HG03432 (cell line): ENCODE measurements around the gene IGFBP3.

Source experiments
- ATAC-seq: cut with Tn5 transposase; IDR thresholded peaks from one replicate; pipeline ENCODE4 v1.9.1; 2021; ENCODE audit warnings: mild to moderate bottlenecking, moderate library complexity; ENCODE audit not compliant: unreplicated experiment

The IGFBP3 gene

DNA sequence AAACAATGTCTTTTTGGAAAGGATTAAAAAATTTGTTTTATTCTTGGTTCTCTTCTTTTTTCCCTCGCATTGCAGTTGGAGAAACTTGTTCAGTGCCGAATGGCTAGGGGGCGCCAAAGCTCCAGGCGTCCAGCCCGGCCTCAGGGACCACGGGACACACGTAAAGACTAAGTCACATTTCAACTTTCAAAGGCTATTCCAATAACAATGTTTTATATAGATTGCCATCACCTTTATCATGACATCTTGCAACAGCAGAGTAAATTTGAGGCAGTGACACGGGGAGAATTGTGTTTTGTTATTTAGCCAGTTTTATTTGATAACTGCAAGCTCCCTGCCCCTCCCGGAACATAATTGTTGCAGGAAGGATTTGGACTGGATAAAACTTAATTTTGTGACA is 2.2 kb upstream of the IGFBP3 start:
- no peak for ATAC-seq

DNA sequence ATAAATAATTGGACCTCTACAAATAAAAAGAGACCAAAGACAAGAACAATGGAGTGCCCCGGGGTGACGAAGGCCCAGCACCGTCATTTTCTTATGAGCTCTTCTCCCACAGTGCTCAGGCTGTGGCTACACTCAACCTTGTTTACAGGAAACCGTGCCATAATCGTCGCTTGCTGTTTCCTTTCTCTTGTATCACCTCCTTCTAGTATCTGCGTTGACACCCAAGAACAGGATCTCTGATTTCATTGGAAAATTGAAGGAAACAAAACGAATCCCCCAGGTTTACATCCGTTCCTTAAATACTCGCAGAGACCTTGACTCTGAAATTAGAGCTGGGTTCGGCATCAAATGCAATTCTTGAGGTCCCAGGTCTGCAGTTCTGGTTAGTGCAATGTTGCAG is 1.7 kb upstream of the IGFBP3 start:
- ATAC-seq, result no peak

DNA sequence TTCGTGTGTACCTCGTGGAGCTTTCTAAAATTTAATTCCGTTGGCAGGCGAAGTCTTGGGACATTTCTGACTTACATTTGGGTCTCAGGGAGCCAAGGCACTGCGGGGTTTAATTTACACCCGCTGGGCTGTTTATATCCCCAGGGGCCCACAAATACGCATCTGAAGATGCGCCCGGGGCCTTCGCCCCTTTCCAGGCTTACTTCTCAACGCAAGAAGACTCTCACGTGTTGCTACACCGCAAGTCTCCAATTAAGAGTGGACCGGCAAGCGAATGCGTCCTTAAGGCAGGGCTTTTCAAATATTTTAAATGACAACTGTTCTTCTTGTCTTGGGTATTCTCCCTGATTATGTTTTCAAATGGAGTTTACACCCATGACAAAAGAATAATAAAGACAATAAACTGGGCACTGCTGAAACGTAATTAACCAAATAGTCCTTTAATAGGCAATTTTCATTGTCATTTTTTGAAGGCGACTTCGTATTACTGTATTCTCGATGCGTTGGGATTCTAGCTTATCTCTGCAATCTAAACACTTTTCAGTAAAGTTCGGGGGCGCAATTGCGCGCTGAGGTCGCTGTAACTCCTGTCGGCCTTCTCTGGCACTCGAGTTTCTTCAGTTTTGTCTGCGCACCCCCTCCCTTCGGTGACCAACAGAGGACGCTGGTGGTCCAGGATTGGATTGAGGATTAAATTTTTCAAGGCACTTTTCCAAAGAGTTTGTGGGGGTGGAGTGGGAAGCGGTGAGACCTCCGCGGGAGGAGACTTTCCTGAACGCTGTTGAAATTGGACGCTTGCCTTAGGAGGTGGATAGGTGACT is 837 bp upstream of the IGFBP3 start:
- ATAC-seq, result no peak

DNA sequence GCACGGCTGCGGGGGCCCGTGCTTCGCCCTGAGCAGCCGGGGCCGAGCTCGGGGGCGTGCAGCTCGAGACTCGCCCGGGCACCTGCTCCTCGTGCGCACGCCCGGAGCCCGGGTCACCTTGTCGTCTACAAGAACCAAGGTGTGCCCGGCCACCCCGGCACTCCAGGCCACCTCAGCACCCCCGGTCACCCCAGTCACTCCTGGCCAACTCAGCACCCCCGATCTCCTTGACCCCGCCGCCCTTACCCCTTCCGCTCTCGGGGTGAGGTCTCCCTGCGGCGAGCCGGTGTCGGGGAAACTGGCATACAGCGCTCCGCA is 268 bp upstream of the IGFBP3 start:
- no peak for ATAC-seq

DNA sequence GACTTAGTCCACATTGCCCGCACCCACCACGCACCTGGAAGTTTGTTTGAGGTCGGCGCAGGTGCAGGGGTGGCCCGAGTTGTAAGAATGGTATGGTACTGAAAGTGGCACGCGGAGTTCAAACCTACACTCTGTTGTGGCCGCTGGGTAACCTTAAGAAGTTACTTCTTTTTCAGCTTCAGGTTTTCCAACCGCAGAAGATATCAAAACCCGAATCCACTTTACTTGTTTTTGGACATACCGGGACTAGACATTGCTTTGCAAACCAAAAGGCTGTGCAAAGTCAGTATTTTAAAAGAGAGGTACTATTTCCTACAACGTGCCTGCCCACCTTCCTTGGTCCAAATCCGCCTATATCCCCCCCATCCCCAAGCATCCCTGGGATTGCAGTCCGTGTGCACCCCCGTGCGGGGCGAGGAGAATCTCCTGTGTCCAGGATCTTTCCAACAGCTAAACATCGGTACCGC is 1.0 kb downstream of the IGFBP3 start:
- no peak for ATAC-seq

DNA sequence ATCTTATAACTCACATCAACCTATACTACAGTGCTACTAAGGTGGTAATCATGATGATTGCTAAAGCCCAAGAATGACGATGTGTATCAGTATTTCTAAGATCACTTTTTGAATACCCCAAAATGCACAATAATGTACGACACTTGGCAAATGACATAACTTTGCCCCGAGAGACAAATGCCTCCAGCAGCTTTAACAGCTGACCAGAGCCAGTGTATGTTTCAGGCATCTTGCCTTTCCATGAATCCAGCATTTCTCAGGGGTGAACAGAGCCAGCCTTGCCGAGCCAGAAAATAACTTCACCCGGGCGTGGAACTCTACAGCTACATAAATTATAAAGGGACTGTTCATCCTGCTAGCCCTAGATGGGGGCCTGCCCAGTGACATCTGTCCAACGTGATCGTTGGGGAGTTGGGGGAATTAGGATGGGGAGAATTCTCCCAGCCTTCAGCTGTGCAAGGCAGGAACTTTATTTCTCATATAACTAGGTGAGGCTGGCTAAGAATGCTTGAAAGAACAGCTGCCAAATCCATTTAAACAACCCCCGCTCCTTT is 1.8 kb downstream of the IGFBP3 start:
- no peak for ATAC-seq

DNA sequence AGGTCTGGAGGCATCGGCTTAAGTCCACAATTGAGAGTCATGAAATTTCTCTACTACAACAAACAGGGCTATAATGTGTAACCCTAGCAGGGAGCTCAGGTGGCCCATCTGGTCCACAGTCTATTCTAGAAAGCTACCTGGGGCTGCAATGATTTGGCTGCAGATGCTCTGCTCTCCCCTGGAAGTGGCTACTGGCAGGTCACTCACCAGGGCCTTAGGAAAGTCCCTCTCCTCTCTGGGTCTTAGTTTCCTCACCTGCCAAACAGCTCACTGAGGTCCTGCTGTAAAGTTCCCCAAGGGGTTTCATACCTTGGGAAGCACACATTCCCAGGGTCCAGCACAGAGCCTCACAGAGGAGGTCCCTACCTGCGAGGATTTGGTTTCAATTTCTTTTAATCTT is 2.5 kb downstream of the IGFBP3 start:
- ATAC-seq, result no peak

DNA sequence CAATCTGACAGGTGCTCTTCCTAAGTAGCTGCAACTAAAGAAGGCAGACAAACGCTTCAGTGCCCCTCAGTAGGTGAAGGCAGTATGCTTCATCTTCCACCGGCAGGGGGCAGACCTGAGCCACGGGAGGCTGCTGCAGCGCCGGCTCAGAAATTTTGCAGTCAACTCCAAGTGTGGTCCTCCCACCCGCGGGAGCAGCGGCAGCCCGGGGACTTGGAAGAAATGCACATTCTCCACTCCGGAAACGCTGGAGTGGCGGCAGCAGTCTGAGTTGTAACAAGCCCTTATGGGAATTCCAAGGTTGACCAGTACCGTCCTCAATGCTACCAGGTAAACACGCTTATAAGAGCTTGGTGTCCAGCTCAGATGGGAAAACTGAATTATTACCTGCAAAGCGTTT is 3.4 kb downstream of the IGFBP3 start:
- peak; percentile 73 for ATAC-seq

DNA sequence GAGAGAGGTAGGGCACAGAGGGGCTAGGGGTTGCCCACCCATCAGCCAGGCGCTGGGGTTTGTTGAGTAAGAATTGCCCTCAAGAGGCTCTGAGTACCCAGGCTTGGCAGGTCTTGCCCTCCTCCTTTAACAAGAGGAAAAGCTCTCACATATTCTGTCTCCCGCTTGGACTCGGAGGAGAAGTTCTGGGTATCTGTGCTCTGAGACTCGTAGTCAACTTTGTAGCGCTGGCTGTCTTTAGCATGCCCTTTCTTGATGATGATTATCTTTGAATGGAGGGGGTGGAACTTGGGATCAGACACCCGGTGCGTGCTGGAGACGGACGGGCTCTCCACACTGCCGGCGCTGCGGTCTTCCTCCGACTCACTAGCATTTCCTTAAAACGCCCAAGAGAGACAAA is 4.0 kb downstream of the IGFBP3 start:
- ATAC-seq, result no peak

DNA sequence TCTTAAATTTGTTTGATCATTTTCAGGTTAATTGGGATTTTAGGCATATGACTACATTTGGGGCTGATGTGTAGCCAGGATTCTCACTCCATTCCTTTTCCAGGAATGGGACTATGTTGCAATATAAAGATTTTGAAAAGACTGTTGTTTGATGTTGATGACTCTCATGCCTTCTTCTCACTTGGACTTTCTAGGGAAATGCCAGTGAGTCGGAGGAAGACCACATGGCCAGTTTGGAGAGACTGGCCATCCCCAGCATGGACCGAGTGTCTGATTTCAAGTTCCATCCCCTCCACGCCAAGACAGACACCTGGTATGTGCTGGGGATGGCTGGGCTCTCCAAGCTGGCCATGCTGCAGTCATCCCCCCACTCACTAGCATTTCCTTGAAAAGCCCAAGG is 5.5 kb downstream of the IGFBP3 start:
- ATAC-seq, result no peak

DNA sequence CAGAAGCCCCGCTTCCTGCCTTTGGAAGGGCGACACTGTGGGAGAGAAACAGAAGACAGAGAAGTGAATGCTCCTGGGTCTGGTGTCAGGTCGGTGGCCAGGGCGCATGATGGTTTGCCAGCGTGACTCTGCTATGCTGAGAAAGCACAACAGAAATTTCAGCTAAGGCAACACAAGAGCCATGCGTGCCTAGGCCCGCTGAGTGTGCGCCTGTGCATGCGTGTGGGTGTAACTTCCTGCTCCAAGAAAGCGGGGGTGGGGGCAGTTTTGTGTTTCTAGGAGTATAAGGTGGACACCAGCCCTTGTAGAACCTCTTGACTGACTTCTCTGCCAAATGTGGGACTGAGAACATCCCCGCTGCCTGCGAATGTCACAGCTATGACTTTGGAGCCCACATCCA is 6.2 kb downstream of the IGFBP3 start:
- ATAC-seq, result no peak

DNA sequence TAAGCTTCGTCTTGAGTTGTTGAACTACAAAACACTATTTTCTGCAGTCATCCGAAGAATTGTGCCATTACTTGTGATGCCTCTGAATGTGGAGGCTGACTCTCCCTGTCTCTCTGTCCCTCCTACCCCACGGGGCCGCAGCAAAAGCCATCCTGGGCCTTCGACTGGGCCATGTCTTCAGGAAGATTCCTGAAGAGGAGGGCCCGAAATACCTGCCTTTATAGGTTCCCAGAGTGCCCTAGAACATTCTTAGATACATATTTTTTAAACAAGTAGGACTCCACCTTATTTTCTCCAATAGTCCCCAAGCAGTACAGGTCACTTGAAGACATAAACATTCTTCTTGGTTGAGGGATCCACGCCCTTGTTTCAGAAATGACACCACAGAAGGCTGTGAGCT is 8.1 kb downstream of the IGFBP3 start:
- ATAC-seq, result no peak

DNA sequence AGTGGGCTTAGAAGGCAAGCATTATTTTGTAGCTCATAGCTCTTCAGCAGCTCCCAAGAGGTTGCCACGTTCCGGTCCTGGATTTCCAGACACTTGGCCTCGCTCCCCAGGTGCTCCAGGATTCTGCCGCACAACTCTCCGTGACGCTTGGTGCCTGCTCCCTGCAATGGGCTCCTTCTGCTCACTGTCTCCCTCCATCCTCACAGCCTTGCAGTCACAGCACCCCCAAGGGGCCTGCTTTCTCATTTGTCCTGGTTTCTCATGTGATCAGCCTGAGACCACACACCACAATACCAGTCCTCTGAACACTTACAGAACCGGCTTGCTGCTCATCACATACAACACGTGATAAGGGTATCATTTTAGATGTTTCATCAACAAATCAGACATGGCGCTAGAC is 9.8 kb downstream of the IGFBP3 start:
- no peak for ATAC-seq

DNA sequence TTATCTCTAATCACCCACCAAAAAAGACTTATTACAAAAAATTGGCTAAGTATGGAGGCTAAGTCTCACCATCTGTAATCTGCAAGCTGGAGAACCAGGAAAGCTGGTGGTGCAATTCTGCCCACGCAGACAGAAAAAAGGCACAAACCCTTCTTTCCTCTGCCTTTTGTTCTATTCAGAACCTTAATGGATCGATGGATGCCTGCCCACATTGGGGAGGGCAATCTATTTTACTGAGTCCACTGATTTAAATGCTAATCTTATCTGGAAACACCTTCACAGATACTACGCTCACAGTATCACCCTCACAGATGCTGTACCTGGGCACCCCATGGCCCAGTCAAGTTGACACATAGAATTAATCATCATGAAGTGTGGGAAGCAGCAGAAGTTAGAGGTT is 10.2 kb downstream of the IGFBP3 start:
- no peak for ATAC-seq

DNA sequence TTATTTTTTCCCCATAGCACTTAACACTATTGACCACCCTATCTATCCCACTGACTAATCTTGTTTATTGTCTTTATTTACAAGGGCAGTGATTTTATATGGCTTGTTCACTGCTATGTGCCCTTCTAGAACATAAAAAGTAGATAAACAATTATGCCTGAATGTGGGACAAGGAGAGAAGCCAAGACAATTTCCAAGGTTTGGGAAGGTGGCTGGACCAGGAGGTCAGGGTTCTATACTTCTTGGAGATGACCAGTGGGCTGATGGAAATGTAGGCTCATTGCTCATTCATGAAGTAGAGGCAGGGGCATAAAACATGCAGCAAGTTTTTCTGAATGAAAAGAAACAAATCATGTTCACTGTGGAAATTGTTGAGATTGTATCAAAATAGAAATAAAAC is 11.5 kb downstream of the IGFBP3 start:
- no peak for ATAC-seq

DNA sequence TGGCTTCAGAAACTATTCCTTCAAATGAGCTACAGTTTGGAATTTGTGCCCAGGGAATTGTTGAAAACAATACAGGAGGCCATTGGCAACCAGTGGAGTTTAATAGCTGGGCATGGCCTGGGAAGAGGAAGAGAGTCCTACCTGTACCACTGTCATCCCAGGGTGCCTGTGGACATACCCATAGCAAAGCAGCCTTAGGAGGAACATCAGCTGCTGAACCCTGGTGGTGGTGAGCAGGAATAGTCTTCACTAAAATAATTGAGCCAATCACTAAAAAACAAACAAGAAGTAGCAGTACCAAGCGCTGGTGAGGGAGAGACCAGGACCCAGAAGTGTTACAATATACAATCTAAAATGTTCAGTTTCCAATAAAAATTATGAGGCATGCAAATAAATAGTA is 18.3 kb downstream of the IGFBP3 start:
- ATAC-seq, result no peak

DNA sequence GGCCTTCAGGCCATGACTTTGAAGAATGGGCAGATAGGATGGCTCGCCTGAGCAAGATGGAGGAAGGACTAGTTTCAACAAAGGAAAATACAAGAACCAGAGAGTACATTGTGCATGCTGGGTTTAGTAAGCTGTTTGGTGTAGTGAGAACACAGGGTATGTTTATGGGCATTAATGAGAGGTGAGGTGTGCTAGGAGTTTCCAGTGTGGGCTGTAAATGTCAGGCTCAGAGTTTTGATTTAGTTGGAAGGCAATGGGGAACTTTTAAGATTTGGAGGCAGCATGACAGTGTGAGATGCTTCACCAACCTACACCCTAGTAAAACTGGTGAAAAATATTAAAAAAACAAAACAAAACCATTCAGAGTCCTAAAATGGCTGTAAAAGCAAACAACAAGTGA is 19.5 kb downstream of the IGFBP3 start:
- ATAC-seq, result no peak

DNA sequence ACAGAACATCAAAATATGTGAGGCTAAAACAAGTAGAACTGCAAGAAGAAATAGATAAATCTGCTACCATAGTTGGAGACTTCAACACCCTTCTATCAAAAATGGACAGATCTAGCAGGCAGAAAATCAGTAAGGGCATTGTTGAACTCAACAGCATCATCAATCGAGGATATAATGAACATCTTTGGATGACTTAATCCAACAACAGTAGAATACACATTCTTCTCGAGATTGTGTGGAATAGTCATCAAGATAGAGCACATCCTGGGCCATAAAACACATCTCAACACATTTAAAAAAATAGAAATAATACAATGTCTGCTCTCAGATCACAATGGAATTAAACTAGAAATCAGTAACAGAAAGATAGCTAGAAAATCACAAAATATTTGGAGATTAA is 22.9 kb downstream of the IGFBP3 start:
- ATAC-seq, result no peak

DNA sequence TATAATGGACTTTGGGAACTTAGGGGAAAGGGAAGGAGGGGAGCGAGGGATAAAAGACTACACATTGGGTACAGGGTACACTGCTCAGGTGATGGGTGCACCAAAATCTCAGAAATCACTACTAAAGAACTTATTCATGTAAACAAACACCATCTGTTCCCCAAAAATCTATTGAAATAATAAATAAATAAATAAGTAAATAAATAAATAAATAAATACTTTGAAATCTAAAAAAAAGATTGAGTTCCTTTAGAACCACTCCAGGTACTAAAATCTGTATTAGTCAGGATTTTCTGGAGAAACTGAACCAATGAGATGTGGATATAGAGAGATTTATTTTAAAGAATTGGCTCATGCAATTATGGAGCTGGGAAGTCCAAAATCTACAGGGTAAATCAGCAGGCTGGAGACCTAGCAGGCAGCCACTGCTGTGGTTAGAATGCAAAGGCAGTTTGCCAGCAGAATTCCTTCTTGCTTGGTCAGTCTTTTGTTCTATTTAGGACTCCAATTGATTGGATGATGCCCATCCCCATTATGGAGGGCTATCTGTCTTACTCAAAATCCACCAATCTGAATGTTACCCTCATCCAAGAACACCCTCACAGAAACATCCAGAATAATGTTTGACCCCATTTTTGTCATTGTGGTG is 23.9 kb downstream of the IGFBP3 start:
- no peak for ATAC-seq

DNA sequence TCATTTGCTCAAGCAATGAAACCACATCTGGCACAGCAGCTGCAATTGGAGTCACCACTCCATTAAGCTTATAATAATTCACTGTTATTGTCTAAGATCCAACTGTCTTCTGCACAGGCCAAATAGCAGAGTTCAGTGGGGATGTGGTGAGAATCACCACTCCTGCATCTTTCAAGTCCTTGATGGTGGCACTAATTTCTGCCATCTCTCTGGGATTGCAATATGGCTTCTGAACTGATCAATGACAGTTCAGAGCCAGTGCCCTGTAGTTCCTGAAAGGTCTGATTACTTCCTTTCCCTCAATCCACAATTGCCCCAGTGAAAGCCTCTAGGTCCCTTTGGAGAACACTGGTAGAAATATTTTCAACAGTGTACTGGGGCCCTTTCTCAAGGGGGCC is 26.4 kb downstream of the IGFBP3 start:
- no peak for ATAC-seq

DNA sequence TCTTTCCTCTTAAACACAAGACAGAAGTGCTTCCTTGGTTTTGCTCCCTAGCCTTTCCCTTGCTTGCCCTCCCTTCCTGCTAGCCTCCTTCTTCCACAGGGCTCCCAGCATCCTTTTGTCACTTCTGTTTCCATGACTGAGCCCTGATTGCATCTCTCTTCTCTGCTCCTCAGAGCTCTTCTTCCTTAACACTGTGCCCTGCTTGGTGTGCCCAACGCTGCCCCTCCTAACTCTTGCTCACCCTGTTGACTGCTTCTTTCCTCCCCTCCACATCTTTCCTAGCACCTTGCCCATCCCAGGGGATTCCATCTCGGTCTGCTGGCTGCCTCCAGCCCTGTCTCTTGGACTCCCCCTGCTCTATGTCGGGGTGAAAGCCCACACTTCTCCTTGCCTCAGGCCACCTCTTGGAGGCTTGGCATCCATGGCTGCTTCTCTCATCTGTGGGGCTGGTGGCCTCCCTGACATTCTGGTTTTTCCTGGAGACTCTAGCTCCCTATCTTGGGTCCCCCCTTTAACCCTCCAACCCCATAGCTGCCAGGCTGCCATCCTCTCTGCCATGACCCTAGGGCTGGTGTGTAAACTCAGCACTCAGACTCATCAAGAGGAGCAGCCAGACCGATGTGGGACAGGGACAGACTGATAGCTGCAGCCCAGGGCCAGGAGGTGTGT is 26.9 kb downstream of the IGFBP3 start:
- no peak for ATAC-seq
